GM21717 (cell line): Measurements from ENCODE around the gene GPR39.

Source experiments
- ATAC-seq: cut with Tn5 transposase; IDR thresholded peaks from one replicate; pipeline ENCODE4 v1.9.1; 2021; ENCODE audit warnings: mild to moderate bottlenecking, moderate library complexity; ENCODE audit not compliant: unreplicated experiment

Gene GPR39

GRCh38 chr2:132668987-132669907 is 252.6 kb downstream of the GPR39 start:
- no peak for ATAC-seq

- ATAC-seq: no peak
These were observed 253.4 kb downstream of the GPR39 start, which contains the start of gene LYPD1 for GRCh38 chr2:132669908-132670495. TSS of gene LYPD1 (minus strand) at chr2:132670205. CDS start at chr2:132669932, 273 bp downstream.

GRCh38 chr2:132670496-132671150 is 254.0 kb downstream of the GPR39 start:
- ATAC-seq: no peak

- ATAC-seq: no peak
These were observed 254.7 kb downstream of the GPR39 start for GRCh38 chr2:132671151-132671835.

GRCh38 chr2:132676999-132677398 is 260.4 kb downstream of the GPR39 start:
- no peak for ATAC-seq

GRCh38 chr2:132677661-132678060 is 261.1 kb downstream of the GPR39 start:
- no peak for ATAC-seq

- no peak for ATAC-seq
These were observed 261.9 kb downstream of the GPR39 start for GRCh38 chr2:132678483-132678882.

GRCh38 chr2:132680544-132680943 is 263.9 kb downstream of the GPR39 start:
- ATAC-seq: no peak

- ATAC-seq: no peak
These were observed 265.2 kb downstream of the GPR39 start for GRCh38 chr2:132681766-132682165.

- ATAC-seq: no peak
These were observed 274.2 kb downstream of the GPR39 start for GRCh38 chr2:132690664-132691303.

GRCh38 chr2:132691556-132691955 is 275.0 kb downstream of the GPR39 start:
- no peak for ATAC-seq

GRCh38 chr2:132692816-132693215 is 276.2 kb downstream of the GPR39 start:
- no peak for ATAC-seq
